SK-N-MC (cell line): ENCODE results near the gene INTS15.

Experiments used
- EZH2 ChIP-seq: fragments of 200-600 bp; sonication (generic); IDR thresholded peaks from one replicate; pipeline ENCODE4 v1.6.1; 2017; ENCODE audit warnings: antibody characterized with exemption
- FOXP2 ChIP-seq: optimal IDR thresholded peaks from 2 replicates; pipeline ENCODE3; 2011; ENCODE audit warnings: mild to moderate bottlenecking, moderate library complexity; ENCODE audit not compliant: insufficient read depth; ENCODE audit errors: extremely low read length, control extremely low read depth
- POLR2AphosphoS5 ChIP-seq: IDR thresholded peaks from 2 replicates; pipeline ENCODE4 v1.6.1; 2012; ENCODE audit warnings: mild to moderate bottlenecking, low read depth, low read length, borderline replicate concordance

DNA sequence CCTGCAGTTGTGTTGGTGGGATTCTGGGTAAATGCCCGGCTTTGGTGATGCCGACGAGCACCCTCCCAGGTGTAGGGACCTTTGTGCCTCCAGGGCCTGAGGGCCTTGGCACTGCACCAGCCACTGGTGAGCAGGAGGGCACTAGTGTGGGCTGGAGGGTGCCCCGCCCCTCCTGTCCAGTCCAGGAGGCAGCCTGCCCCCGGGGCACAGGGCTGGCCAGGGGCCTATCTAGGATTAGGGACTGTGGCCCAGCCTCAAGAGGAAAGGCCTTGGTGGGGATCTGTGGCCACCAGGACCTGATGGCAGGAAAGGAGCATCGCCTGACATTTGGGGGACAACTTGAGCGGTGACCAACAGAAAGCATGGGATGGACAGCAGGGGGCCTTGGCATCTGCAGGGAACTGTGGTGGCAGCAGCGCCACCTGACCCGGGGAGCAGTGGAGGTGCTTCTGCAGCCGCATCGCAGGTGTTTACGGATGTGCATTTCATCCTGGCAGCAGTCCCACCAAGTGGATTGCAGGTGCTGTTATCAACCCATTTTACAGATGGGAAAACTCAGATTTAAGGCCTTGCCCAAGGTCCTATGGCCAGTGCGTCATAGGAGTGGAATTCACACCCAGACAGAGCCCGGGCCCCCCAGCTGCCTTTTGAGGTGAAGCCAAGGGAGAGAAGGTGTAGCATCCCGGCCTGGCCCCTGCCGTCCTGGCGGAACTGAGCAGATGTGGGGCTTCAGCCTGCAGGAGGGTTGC is 58.4 kb downstream of the INTS15 start:
- TF ChIP-seq EZH2 (no peak), POLR2AphosphoS5 (no peak), FOXP2 (no peak)
